Measurements from ENCODE around the gene ACADM.
"Not testable (repeated sequence)": the region's sequence is repeated elsewhere in the genome, so short reads cannot be mapped to it uniquely, and the experiment has no call there.

The ACADM gene

GRCh38 chr1:75732703-75733102 is 8.2 kb downstream of the ACADM start:
- no peak for TF ChIP-seq CTCF (IDR thresholded peaks at IDR 0.05; ENCODE audit: insufficient read depth, low read depth, low read length, missing control alignments)
- no peak overlapping the region for H3K4me3 ChIP-seq (ENCODE audit: low read depth, low read length)
- DNase-seq (ENCODE audit: low read depth) = no peak

GRCh38 chr1:75733661-75734060 is 9.2 kb downstream of the ACADM start:
- H3K4me3 ChIP-seq (ENCODE audit: low read depth, low read length) = no peak overlapping the region
- TF ChIP-seq CTCF (IDR thresholded peaks at IDR 0.05; ENCODE audit: insufficient read depth, low read depth, low read length, missing control alignments) = no peak
- no peak for DNase-seq (ENCODE audit: low read depth)

GRCh38 chr1:75736016-75736415 is 11.5 kb downstream of the ACADM start:
- DNase-seq (ENCODE audit: low read depth) = no peak
- TF ChIP-seq CTCF (IDR thresholded peaks at IDR 0.05; ENCODE audit: insufficient read depth, low read depth, low read length, missing control alignments) = no peak
- no peak overlapping the region for H3K4me3 ChIP-seq (ENCODE audit: low read depth, low read length)

- DNase-seq (ENCODE audit: low read depth) = no peak
- no peak for TF ChIP-seq CTCF (IDR thresholded peaks at IDR 0.05; ENCODE audit: insufficient read depth, low read depth, low read length, missing control alignments)
- H3K4me3 ChIP-seq (ENCODE audit: low read depth, low read length) = no peak overlapping the region
These were observed 17.6 kb downstream of the ACADM start for GRCh38 chr1:75742047-75742625.

GRCh38 chr1:75745276-75745675 is 20.8 kb downstream of the ACADM start:
- no peak overlapping the region for H3K4me3 ChIP-seq (ENCODE audit: low read depth, low read length)
- TF ChIP-seq CTCF (IDR thresholded peaks at IDR 0.05; ENCODE audit: insufficient read depth, low read depth, low read length, missing control alignments) = no peak
- peak; percentile 59 for DNase-seq (ENCODE audit: low read depth)

GRCh38 chr1:75757210-75757609 is 32.7 kb downstream of the ACADM start:
- DNase-seq (ENCODE audit: low read depth); H3K4me3 ChIP-seq (ENCODE audit: low read depth, low read length): not testable (repeated sequence)

GRCh38 chr1:75758543-75758942 is 34.0 kb downstream of the ACADM start:
- DNase-seq (ENCODE audit: low read depth); H3K4me3 ChIP-seq (ENCODE audit: low read depth, low read length): not testable (repeated sequence)

GRCh38 chr1:75764057-75764655 is 39.6 kb downstream of the ACADM start:
- no peak overlapping the region for H3K4me3 ChIP-seq (ENCODE audit: low read depth, low read length)
- no peak for TF ChIP-seq CTCF (IDR thresholded peaks at IDR 0.05; ENCODE audit: insufficient read depth, low read depth, low read length, missing control alignments)
- DNase-seq (ENCODE audit: low read depth) = no peak

All from GM12865 (cell line).